Body of pancreas (tissue), 4 donors: Measurements from ENCODE around the gene SHISAL1. TPM values are rescaled to one million over a fixed set of nuclear protein-coding genes. Genes with fewer than 3 reads are reported as not detected.

Source experiments
- ATAC-seq: fragments of 150-250 bp; one replicate; pipeline ENCODE4 v1.9.1; 2016
- DNase-seq, 4 donors: peaks; one replicate each; pipeline ENCODE4 v3.0.0-alpha.2; 2019
- H3K27ac ChIP-seq, 4 donors: fragments of 200-600 bp; sonication (generic); 1 replicate in 3 of 4; 2 replicates in 1 of 4; pipeline versions ENCODE4 v1.5.1 to v1.6.1; 2016 to 2019; ENCODE audit warnings: mild to moderate bottlenecking in 1 of 4, mixed read lengths in 1 of 4, moderate library complexity in 1 of 4
- H3K27me3 ChIP-seq, 2 donors: fragments of 200-600 bp; sonication (generic); one replicate each; pipeline ENCODE4 v1.6.0; 2016; ENCODE audit warnings: mild to moderate bottlenecking in 1 of 2
- H3K36me3 ChIP-seq, 2 donors: fragments of 200-600 bp; sonication (generic); replicated peaks in 1 of 2; 2 replicates each; pipeline ENCODE4 v1.5.1; 2016; ENCODE audit warnings: low read depth in 2 of 2; ENCODE audit not compliant: insufficient read depth in 1 of 2
- H3K4me1 ChIP-seq: fragments of 200-600 bp; sonication (generic); one replicate; pipeline ENCODE4 v1.6.0; 2016
- H3K4me3 ChIP-seq, 2 donors: fragments of 200-600 bp; sonication (generic); 1 replicate in 1 of 2; 2 replicates in 1 of 2; pipeline ENCODE4 v1.5.1; 2016 to 2019
- H3K9me3 ChIP-seq, 3 donors: fragments of 200-600 bp; sonication (generic); 1 replicate in 2 of 3; 2 replicates in 1 of 3; pipeline ENCODE4 v1.5.1; 2016
- POLR2A ChIP-seq, 3 donors: fragments of 450-650 bp; IDR thresholded peaks; one replicate each; pipeline ENCODE4 v1.6.1; 2016; ENCODE audit warnings: antibody characterized with exemption in 3 of 3, mild to moderate bottlenecking in 2 of 3
- WGBS, 2 donors: methylation state at CpG; one replicate each; pipeline ENCODE4 v1.1.5; 2017; 5-methylcytosine and 5-hydroxymethylcytosine counted together
- intact Hi-C: fragments of 100-400 bp; cut with DNase I; formaldehyde crosslinking; loops from one replicate; pipeline ENCODE4 v1.15.1; 2023
- total RNA-seq, 2 donors: library from RNA; depleted of rRNA; stranded (reverse); fragments of >200 nt; gene quantifications; one replicate each; pipeline ENCODE4 v1.1.0, GENCODE V29; 2016
- TF ChIP-seq, protein P1 (sequence below), 7 experiments: fragments of 450-650 bp in 4 of 7; fragments of 200-600 bp in 3 of 7; sonication (generic) in 3 of 7; IDR thresholded peaks; one replicate each; pipeline ENCODE4 v1.5.1; 2016 to 2019; ENCODE audit warnings: antibody characterized with exemption in 7 of 7

The SHISAL1 gene
- total RNA-seq, 2 donors from 2014 or later = 0.78 to 1.6 TPM

DNA sequence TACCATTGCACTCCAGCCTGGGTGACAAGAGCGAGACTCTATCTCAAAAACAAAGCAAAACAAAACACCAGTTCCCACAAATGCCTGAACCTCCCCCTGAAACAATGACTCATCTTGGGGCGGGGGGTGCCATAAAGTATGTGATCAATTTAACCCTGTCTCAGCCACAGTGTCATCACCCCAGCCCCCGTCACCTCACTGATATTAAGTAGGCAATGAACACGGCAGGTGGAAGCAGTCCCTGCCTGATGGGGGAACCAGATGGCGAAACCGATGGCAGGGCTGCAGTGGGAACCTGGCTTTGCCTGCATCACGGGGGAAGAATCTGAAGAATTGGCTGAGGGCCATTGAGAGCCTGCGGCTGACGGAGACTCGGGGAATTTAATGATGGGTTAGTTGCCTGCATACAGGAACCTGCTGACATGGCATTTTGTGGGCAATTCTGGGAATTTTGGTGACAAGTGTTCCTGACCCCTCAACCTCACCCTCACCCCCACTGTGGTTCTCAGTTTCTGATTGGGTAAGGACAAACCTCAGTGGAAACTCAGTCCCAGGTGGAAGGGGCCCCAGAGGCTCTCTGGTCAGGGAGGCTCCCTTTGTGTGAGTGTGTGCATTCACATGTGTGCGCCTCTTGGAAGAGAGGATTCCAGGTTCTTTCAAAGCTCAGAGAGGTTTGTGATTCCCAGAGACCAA, 39.1 kb upstream of the SHISAL1 start:
- ATAC-seq = no peak
- Histone ChIP-seq H3K4me3 (no peak overlapping the region), H3K4me1 (no peaks in the 10 kb centered on the region), H3K9me3 (no peaks in the 10 kb centered on the region), H3K27ac (no peak overlapping the region), H3K27me3 (no peaks in the 10 kb centered on the region), H3K36me3 (no peaks in the 10 kb centered on the region)
- 28 to 48% methylated on average over 4 to 11 of the region's 11 CpGs for WGBS, 2 donors
- DNase-seq = peak in 1 of 4 donors; percentile 23
- intact Hi-C loops = no loop called here
- TF ChIP-seq POLR2A (IDR thresholded peaks at IDR 0.05) = no peak
- TF ChIP-seq, protein P1, sequence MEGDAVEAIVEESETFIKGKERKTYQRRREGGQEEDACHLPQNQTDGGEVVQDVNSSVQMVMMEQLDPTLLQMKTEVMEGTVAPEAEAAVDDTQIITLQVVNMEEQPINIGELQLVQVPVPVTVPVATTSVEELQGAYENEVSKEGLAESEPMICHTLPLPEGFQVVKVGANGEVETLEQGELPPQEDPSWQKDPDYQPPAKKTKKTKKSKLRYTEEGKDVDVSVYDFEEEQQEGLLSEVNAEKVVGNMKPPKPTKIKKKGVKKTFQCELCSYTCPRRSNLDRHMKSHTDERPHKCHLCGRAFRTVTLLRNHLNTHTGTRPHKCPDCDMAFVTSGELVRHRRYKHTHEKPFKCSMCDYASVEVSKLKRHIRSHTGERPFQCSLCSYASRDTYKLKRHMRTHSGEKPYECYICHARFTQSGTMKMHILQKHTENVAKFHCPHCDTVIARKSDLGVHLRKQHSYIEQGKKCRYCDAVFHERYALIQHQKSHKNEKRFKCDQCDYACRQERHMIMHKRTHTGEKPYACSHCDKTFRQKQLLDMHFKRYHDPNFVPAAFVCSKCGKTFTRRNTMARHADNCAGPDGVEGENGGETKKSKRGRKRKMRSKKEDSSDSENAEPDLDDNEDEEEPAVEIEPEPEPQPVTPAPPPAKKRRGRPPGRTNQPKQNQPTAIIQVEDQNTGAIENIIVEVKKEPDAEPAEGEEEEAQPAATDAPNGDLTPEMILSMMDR (IDR thresholded peaks at IDR 0.05) = no peak

DNA sequence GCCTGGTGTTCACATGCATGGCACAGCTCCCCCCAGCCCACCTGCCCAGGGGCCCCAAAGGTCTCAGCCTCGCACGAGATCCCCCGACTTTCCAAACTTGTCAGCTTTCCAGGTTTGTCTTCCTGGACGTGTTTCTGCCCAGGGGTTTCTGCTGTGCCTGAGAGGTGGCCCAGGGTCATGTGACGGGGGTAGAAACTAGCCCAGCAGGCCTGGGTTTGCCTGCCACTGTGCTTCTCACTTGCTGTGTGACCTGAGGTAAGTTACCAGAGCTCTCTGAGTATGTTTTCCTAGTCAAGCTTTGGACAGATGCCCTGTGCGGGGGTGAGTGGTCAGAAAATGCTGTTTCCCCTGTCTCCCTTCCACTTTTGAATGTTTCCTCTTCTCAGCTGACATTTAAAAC, 38.3 kb upstream of the SHISAL1 start:
- ATAC-seq (no peak), DNase-seq (no peak)
- Histone ChIP-seq H3K36me3 (no peaks in the 10 kb centered on the region), H3K4me1 (no peaks in the 10 kb centered on the region), H3K9me3 (no peaks in the 10 kb centered on the region), H3K27me3 (no peaks in the 10 kb centered on the region), H3K4me3 (no peak overlapping the region), H3K27ac (no peak overlapping the region)
- TF ChIP-seq POLR2A (IDR thresholded peaks at IDR 0.05) = no peak
- TF ChIP-seq, protein P1 (IDR thresholded peaks at IDR 0.05) = no peak
- WGBS, 2 donors = 60 to 71% methylated on average over 2 to 6 of the region's 6 CpGs
- intact Hi-C loops = no loop called here

DNA sequence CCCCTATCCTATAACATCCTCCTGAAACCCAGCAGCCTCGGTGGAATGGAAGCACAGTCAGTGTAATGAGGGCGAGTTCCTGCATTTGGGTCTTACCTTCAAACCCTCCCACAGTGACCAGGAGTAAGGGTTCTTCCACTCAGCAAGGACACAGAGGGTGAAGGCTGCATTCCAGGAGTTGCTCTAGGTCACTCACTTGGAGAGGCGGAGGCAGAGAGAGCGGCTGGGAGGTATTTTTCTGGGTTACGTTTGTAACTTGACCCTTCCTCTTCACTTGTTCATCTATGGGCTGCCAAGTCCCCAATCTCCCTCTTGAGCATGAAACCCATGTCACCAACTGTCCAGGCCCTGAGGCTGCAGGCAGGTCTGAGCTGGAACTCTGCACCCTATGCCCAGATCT, 36.8 kb upstream of the SHISAL1 start:
- H3K9me3 ChIP-seq = no peaks in the 10 kb centered on the region
- no peaks in the 10 kb centered on the region for H3K4me1 ChIP-seq
- ATAC-seq = no peak
- H3K27ac ChIP-seq = no peak overlapping the region
- WGBS, 2 donors = 35 to 39% methylated on average over 4 to 5 of the region's 5 CpGs
- no peak overlapping the region for H3K4me3 ChIP-seq
- no peak for TF ChIP-seq POLR2A (IDR thresholded peaks at IDR 0.05)
- TF ChIP-seq, protein P1 (IDR thresholded peaks at IDR 0.05) = no peak
- no peaks in the 10 kb centered on the region for H3K36me3 ChIP-seq
- no peak for DNase-seq
- no peaks in the 10 kb centered on the region for H3K27me3 ChIP-seq
- intact Hi-C loops = no loop called here

DNA sequence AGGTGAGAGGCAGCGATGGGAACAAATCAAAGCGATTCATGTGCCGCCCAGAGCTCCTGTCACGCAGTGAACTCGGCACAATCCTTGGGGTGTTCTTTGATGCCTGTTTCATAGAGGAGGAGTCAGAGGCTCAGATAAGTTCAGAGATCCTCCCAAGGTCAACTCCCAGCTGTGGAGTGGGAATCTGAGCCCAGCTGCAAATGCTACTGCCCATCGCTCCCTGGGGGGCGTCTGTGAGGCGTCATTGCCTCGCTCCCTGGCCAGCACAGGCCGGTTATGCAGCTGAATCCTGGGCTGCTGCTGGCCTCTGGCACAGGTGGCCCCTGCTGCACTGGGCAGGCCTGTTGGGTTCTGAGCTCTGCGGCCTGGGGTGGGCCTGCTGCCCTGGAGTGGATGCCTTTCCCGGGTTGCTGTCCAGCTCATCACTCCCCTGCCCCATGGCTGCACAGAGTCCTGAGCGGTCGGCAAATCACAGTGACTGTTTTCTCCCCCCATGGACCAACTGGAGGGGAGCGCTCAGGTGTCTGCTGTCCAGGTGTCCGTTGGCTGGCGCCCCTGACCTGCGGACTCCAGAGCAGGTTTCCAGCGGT, 36.3 kb upstream of the SHISAL1 start:
- intact Hi-C loops = no loop called here
- Histone ChIP-seq H3K4me1 (no peaks in the 10 kb centered on the region), H3K36me3 (no peaks in the 10 kb centered on the region), H3K9me3 (no peaks in the 10 kb centered on the region), H3K4me3 (no peak overlapping the region), H3K27me3 (no peaks in the 10 kb centered on the region), H3K27ac (no peak overlapping the region)
- DNase-seq (no peak), ATAC-seq (no peak)
- WGBS, 2 donors = 40 to 59% methylated on average over 5 to 19 of the region's 19 CpGs
- TF ChIP-seq, protein P1 (IDR thresholded peaks at IDR 0.05) = no peak
- TF ChIP-seq POLR2A (IDR thresholded peaks at IDR 0.05) = no peak

DNA sequence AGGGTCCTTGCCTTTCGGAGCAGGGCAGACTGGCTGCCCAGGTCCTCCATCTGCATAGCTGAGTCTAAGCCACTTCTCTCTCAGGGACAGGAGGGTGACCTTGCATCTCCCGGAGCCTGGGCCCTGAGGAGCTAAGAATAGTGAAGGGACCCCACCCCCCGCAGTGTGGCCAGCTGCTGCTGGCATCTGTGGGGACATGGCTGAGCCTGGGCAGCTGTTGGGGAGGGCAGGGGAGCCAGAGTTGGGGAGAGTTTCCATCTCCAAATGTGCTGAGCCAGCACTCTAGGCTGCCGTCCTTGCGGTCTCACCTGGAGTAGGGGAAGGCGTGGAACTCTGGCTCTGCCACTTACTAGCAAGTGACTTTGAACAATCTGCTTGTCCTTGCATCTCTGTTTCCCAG, 34.8 kb upstream of the SHISAL1 start:
- TF ChIP-seq, protein P1 (IDR thresholded peaks at IDR 0.05) = no peak
- no peak for TF ChIP-seq POLR2A (IDR thresholded peaks at IDR 0.05)
- intact Hi-C loops = no loop called here
- ATAC-seq = no peak
- H3K9me3 ChIP-seq = no peaks in the 10 kb centered on the region
- peak in 1 of 4 donors; percentile 18 for DNase-seq
- no peak overlapping the region for H3K27ac ChIP-seq
- H3K4me3 ChIP-seq = no peak overlapping the region
- no peaks in the 10 kb centered on the region for H3K27me3 ChIP-seq
- 68% methylated on average over 6 of the region's 6 CpGs; no CpG with 5 or more reads in 1 of the 2 donors for WGBS, 2 donors
- H3K4me1 ChIP-seq = no peaks in the 10 kb centered on the region
- H3K36me3 ChIP-seq = no peaks in the 10 kb centered on the region
